Retina (tissue), 1 donor: ENCODE measurements around the gene METTL25B.

Source experiments
- DNase-seq: peaks from one replicate; pipeline ENCODE4 v3.0.0-alpha.2; 2016

The METTL25B gene

GRCh38 chr1:156772728-156773497 is 44.6 kb downstream of the METTL25B start:
- peak; percentile 32 for DNase-seq

GRCh38 chr1:156773607-156774006 is 45.3 kb downstream of the METTL25B start:
- no peak for DNase-seq

GRCh38 chr1:156775799-156776198 is 47.5 kb downstream of the METTL25B start:
- no peak for DNase-seq

- no peak for DNase-seq
Observed at GRCh38 chr1:156776942-156777341, 48.7 kb downstream of the METTL25B start.

GRCh38 chr1:156777573-156777972 is 49.3 kb downstream of the METTL25B start:
- no peak for DNase-seq

- no peak for DNase-seq
Observed at GRCh38 chr1:156781585-156782186, 53.4 kb downstream of the METTL25B start.

GRCh38 chr1:156785458-156785857 is 57.2 kb downstream of the METTL25B start:
- no peak for DNase-seq
